Measurements from ENCODE around the gene TSPAN10. TPM values are rescaled to one million over a fixed set of nuclear protein-coding genes. Genes with fewer than 3 reads are reported as not detected.

TSPAN10 gene
- total and polyA plus RNA-seq, 2 of the 13 experiments (the other 11 are each of a cell fraction or from before 2014, with no cell fraction given) = 0.54 to 0.75 TPM

DNA sequence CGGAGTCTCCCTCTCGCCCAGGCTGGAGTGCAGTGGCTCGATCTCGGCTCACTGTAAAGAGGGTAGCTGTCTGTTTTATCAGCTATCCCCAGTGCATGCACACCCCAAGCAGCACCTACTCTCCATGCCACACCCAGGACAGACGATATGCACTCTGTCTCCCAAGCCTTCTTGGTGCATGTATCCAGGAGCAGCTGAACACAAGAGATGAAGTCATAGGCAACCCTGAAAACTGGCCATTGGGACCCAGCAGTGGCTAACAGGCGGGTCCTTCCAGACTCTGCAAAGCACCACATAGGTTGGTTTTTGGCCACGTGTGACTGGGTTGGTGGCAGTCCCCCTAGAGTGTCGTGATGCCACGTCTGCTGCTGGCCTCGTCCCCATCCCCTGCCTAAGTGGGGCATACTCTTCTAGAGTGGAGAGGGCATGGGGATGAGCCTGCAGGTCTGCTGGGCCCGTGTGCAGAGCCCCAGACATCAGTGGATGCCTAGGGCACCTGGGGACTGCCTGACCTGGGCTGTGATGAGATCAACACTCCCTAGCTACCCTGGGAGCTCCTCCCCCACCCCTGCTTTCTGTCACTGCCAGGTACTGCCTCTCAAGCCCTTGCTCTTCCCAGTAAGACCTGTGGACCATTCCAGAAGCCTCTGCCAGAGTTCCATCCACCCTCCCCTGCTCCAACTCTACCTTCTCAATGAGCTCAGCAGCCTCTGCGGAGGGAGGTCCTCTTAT lies 10.0 kb downstream of the TSPAN10 start:
- ATAC-seq = no peak; the same call in 2 of the 3 replicates
- no peaks in the 10 kb centered on the region for H3K36me3 ChIP-seq (replicated peaks in 1 of 2; ENCODE audit: control insufficient read depth in 1 of 2, insufficient read depth in 2 of 2, low read length in 2 of 2)
- no TSS peak for BruUV-seq (replicated peaks)
- no peak overlapping the region for H3K4me3 ChIP-seq (replicated peaks in 1 of 3; ENCODE audit: insufficient read depth in 1 of 3, low read depth in 2 of 3, low read length in 3 of 3)
- DNase-seq (ENCODE audit: low spot score) = no peak
- in situ Hi-C loops (cut with HindIII; ENCODE audit: extremely low pct_ligation_motif_present, low pct_unique_long_range_greater_than_20kb) = no loop called here
- H3K9ac ChIP-seq (ENCODE audit: insufficient read depth, low read depth, low read length) = no peak overlapping the region
- CTCF ChIA-PET (ENCODE audit: low intra/inter-chr PET ratio, low total read pairs) = no interaction called here
- no peaks in the 10 kb centered on the region for H4K20me1 ChIP-seq (ENCODE audit: insufficient read depth, low read length)
- H3K9me3 ChIP-seq (ENCODE audit: low read length) = peaks cover 6% of the 10 kb centered on the region; the same call in 1 of the 2 replicates
- H2AFZ ChIP-seq (ENCODE audit: low read length) = no peak overlapping the region
- intact Hi-C loops (cut with micrococcal nuclease; ENCODE audit: unreplicated experiment) = no loop called here
- H3K79me2 ChIP-seq (ENCODE audit: insufficient read depth, low read length) = no peaks in the 10 kb centered on the region
- WGBS (ENCODE audit: low lambda C conversion rate) = 48% methylated on average over 11 of the region's 12 CpGs
- H3K27me3 ChIP-seq (ENCODE audit: control insufficient read depth in 1 of 2, insufficient read depth in 2 of 2, low read length in 2 of 2) = 0 out of 5 replicates have a peak, but pooled peaks cover 0 to 12% of the 10 kb centered on the region in 2 experiments
- H3K4me2 ChIP-seq (ENCODE audit: low read depth, low read length) = no peak overlapping the region
- TF ChIP-seq ZNF766 (CRISPR knock-in tag; IDR thresholded peaks at IDR 0.05; ENCODE audit: borderline replicate concordance) (no peak), ZNF3 (CRISPR knock-in tag; IDR thresholded peaks at IDR 0.05) (no peak), CC2D1A (CRISPR knock-in tag; IDR thresholded peaks at IDR 0.05) (no peak), NRL (CRISPR knock-in tag; IDR thresholded peaks at IDR 0.05; ENCODE audit: borderline replicate concordance) (0 out of 2 replicates have a peak, but pooled peaks have one; percentile 25), ZFP36L2 (CRISPR knock-in tag; IDR thresholded peaks at IDR 0.05) (no peak), U2AF2 (IDR thresholded peaks at IDR 0.05; ENCODE audit: low read depth, low read length) (no peak)
- TF ChIP-seq, protein P1, sequence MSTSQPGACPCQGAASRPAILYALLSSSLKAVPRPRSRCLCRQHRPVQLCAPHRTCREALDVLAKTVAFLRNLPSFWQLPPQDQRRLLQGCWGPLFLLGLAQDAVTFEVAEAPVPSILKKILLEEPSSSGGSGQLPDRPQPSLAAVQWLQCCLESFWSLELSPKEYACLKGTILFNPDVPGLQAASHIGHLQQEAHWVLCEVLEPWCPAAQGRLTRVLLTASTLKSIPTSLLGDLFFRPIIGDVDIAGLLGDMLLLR (CRISPR knock-in tag; IDR thresholded peaks at IDR 0.05) = 0 out of 2 replicates have a peak, but pooled peaks have one; percentile 12
- no peak overlapping the region for H3K27ac ChIP-seq (ENCODE audit: extremely low read length, insufficient read depth, low read length)
- POLR2A ChIA-PET = interaction anchor here (1.2 kb wide), 1 partner anchor 11 kb away, joined by 4 read pairs; the partner anchor contains the start of gene NPLOC4
- no peak for FAIRE-seq
- H3K4me1 ChIP-seq (ENCODE audit: insufficient read depth, low read length) = peaks cover 16% of the 10 kb centered on the region

DNA sequence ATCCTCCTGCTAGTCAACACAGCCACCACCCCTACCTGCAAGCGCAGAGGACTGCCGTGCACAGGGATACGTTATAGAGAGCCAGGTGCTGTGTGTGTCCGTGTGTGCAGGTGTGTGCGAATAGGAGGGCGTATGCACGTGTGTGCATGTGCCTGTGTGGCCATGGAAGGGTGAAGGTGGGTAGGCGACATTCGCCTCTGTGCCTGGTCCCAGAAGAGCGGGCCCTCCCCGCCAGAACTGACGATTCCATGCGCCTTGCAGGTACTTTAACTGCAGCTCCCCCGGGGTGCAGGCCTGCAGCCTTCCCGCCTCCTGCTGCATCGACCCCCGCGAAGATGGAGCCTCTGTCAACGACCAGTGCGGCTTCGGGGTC lies 10.6 kb downstream of the TSPAN10 start:
- H4K20me1 ChIP-seq (ENCODE audit: insufficient read depth, low read length) = no peaks in the 10 kb centered on the region
- DNase-seq (ENCODE audit: low spot score) (no peak), ATAC-seq (no peak), FAIRE-seq (no peak)
- H3K4me2 ChIP-seq (ENCODE audit: low read depth, low read length) = no peak overlapping the region
- intact Hi-C loops (cut with micrococcal nuclease; ENCODE audit: unreplicated experiment) = no loop called here
- 0 out of 5 replicates have a peak, but pooled peaks cover 0 to 7% of the 10 kb centered on the region in 2 experiments for H3K27me3 ChIP-seq (ENCODE audit: control insufficient read depth in 1 of 2, insufficient read depth in 2 of 2, low read length in 2 of 2)
- no peak overlapping the region for H3K4me3 ChIP-seq (replicated peaks in 1 of 3; ENCODE audit: insufficient read depth in 1 of 3, low read depth in 2 of 3, low read length in 3 of 3)
- no TSS peak for BruUV-seq (replicated peaks)
- peaks cover 6% of the 10 kb centered on the region; the same call in 1 of the 2 replicates for H3K9me3 ChIP-seq (ENCODE audit: low read length)
- H3K27ac ChIP-seq (ENCODE audit: extremely low read length, insufficient read depth, low read length) = no peak overlapping the region
- H3K9ac ChIP-seq (ENCODE audit: insufficient read depth, low read depth, low read length) = no peak overlapping the region
- peaks cover 17% of the 10 kb centered on the region for H3K4me1 ChIP-seq (ENCODE audit: insufficient read depth, low read length)
- H2AFZ ChIP-seq (ENCODE audit: low read length) = no peak overlapping the region
- in situ Hi-C loops (cut with HindIII; ENCODE audit: extremely low pct_ligation_motif_present, low pct_unique_long_range_greater_than_20kb) = no loop called here
- H3K36me3 ChIP-seq (replicated peaks in 1 of 2; ENCODE audit: control insufficient read depth in 1 of 2, insufficient read depth in 2 of 2, low read length in 2 of 2) = no peaks in the 10 kb centered on the region
- ChIA-PET POLR2A (interaction anchor here (1.2 kb wide), 1 partner anchor 11 kb away, joined by 4 read pairs; the partner anchor contains the start of gene NPLOC4), CTCF (ENCODE audit: low intra/inter-chr PET ratio, low total read pairs) (no interaction called here)
- no peaks in the 10 kb centered on the region for H3K79me2 ChIP-seq (ENCODE audit: insufficient read depth, low read length)
- TF ChIP-seq, protein P2, sequence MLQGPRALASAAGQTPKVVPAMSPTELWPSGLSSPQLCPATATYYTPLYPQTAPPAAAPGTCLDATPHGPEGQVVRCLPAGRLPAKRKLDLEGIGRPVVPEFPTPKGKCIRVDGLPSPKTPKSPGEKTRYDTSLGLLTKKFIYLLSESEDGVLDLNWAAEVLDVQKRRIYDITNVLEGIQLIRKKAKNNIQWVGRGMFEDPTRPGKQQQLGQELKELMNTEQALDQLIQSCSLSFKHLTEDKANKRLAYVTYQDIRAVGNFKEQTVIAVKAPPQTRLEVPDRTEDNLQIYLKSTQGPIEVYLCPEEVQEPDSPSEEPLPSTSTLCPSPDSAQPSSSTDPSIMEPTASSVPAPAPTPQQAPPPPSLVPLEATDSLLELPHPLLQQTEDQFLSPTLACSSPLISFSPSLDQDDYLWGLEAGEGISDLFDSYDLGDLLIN (CRISPR knock-in tag; IDR thresholded peaks at IDR 0.05; ENCODE audit: borderline replicate concordance) = no peak
- no peak for TF ChIP-seq ZNF556 (CRISPR knock-in tag; IDR thresholded peaks at IDR 0.05; ENCODE audit: borderline replicate concordance)
- 58% methylated on average over 11 of the region's 21 CpGs for WGBS (ENCODE audit: low lambda C conversion rate)

Measured in HepG2 (cell line).